Chondrocyte (in vitro differentiated cells): ENCODE measurements around the gene CTSF. TPM values are rescaled to one million over a fixed set of nuclear protein-coding genes. Genes with fewer than 3 reads are reported as not detected.
"Not testable (repeated sequence)": the region's sequence is repeated elsewhere in the genome, so short reads cannot be mapped to it uniquely, and the experiment has no call there.

Source experiments
- DNase-seq: peaks from one replicate; pipeline ENCODE4 v3.0.0; 2021; ENCODE audit warnings: mixed read lengths, low spot score
- H3K27ac Mint-ChIP-seq: one replicate; pipeline ENCODE4 v1.8.0; 2021; ENCODE audit warnings: mild to moderate bottlenecking, moderate library complexity, mixed read lengths; ENCODE audit not compliant: unreplicated experiment
- H3K27me3 Mint-ChIP-seq: 2 replicates; pipeline ENCODE4 v1.8.0; 2021; ENCODE audit warnings: low read depth, mixed read lengths
- H3K36me3 Mint-ChIP-seq: 2 replicates; pipeline ENCODE4 v1.8.0; 2021; ENCODE audit warnings: low read depth, mixed read lengths
- H3K4me1 Mint-ChIP-seq: 2 replicates; pipeline ENCODE4 v1.8.0; 2021; ENCODE audit warnings: low read depth, mild to moderate bottlenecking, mixed read lengths
- H3K4me3 Mint-ChIP-seq: one replicate; pipeline ENCODE4 v1.8.0; 2021; ENCODE audit warnings: mild to moderate bottlenecking, moderate library complexity, mixed read lengths; ENCODE audit not compliant: unreplicated experiment
- H3K9me3 Mint-ChIP-seq: 2 replicates; pipeline ENCODE4 v1.8.0; 2021; ENCODE audit warnings: low read depth, mixed read lengths
- CTCF ChIP-seq: fragments of 200-600 bp; sonication (generic); IDR thresholded peaks from 2 replicates; pipeline ENCODE4 v1.5.0; 2021; ENCODE audit warnings: antibody characterized with exemption, mild to moderate bottlenecking, moderate library complexity
- total RNA-seq: library from RNA; stranded (reverse); gene quantifications from 3 replicates; pipeline ENCODE4 v1.2.1, GENCODE V29; 2021

CTSF gene
- total RNA-seq, 1 donor from 2014 or later: not detected

DNA sequence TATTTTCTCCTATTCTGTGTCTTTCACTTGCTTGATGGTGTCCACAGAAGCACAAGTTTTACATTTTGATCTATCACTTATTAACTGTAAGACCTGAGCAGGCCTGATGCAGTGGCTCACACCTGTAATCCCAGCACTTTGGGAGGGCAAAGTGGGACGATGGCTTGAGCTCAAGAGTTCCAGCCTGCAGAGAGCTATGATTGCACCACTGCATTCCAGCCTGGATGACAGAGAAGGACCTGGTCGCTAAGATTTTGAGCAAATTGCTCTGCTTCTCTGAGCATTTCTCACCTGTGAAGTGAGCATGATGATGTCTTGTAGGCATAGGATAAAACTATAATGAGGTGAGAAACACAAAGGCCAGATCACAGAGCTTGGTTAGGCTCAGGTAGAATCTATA, 17.7 kb upstream of the CTSF start:
- Mint-ChIP-seq H3K36me3 (no peaks in the 10 kb centered on the region), H3K27ac (no peak overlapping the region), H3K9me3 (peaks cover 5% of the 10 kb centered on the region), H3K27me3 (no peaks in the 10 kb centered on the region), H3K4me3 (no peak overlapping the region), H3K4me1 (no peaks in the 10 kb centered on the region)
- no peak for DNase-seq
- no peak for TF ChIP-seq CTCF

DNA sequence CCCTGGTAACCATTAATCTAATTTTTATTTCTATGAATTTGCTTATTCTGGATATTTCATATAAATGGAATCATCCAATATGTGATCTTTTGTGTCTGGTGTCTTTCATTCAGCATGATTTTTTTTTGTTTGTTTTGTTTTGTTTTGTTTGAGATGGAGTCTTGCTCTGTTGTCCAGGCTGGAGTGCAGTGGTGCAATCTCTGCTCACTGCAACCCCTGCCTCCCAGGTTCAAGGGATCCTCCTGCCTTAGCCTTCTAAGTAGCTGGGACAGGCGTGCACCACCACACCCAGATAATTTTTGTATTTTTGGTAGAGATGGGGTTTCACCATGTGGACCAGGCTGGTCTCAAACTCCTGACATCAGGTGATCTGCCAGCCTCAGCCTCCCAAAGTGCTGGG, 17.0 kb upstream of the CTSF start:
- not testable (repeated sequence) for H3K36me3 Mint-ChIP-seq, H3K9me3 Mint-ChIP-seq, H3K27me3 Mint-ChIP-seq, H3K27ac Mint-ChIP-seq, DNase-seq, H3K4me1 Mint-ChIP-seq, H3K4me3 Mint-ChIP-seq

- not testable (repeated sequence) for DNase-seq, H3K27me3 Mint-ChIP-seq, H3K9me3 Mint-ChIP-seq, H3K4me1 Mint-ChIP-seq, H3K27ac Mint-ChIP-seq, H3K4me3 Mint-ChIP-seq, H3K36me3 Mint-ChIP-seq
Measured at GRCh38 chr11:66582565-66583147, 14.2 kb upstream of the CTSF start.

- no peaks in the 10 kb centered on the region for H3K36me3 Mint-ChIP-seq
- H3K27me3 Mint-ChIP-seq: peaks cover 1% of the 10 kb centered on the region
- no peak for DNase-seq
- H3K4me1 Mint-ChIP-seq: peaks cover 8% of the 10 kb centered on the region
- TF ChIP-seq CTCF: no peak
- no peak overlapping the region for H3K27ac Mint-ChIP-seq
- no peak overlapping the region for H3K4me3 Mint-ChIP-seq
- H3K9me3 Mint-ChIP-seq: peaks cover 5% of the 10 kb centered on the region
Measured at GRCh38 chr11:66581261-66581660, 12.9 kb upstream of the CTSF start.

DNA sequence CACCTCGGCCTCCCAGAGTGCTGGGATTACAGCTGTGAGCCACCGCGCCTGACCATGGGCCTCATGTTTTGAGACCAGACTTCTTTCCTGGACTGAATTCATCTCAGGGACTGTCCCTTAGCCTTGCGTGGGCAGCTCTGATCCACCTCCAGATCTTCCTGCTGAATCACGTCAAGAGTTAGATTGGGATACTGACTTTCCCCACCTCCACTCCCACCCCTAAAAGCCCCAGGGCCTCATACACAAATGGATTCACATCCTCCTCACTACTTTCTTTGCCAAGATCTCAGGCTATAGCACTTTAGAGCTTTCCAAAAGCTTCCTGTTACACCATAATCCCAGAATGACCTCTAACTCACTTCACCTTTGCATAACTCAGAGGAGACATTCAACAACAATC, 12.4 kb upstream of the CTSF start:
- Mint-ChIP-seq H3K4me3 (no peak overlapping the region), H3K9me3 (peaks cover 5% of the 10 kb centered on the region), H3K36me3 (no peaks in the 10 kb centered on the region), H3K4me1 (peaks cover 8% of the 10 kb centered on the region), H3K27ac (no peak overlapping the region), H3K27me3 (peaks cover 3% of the 10 kb centered on the region)
- no peak for DNase-seq
- no peak for TF ChIP-seq CTCF

DNA sequence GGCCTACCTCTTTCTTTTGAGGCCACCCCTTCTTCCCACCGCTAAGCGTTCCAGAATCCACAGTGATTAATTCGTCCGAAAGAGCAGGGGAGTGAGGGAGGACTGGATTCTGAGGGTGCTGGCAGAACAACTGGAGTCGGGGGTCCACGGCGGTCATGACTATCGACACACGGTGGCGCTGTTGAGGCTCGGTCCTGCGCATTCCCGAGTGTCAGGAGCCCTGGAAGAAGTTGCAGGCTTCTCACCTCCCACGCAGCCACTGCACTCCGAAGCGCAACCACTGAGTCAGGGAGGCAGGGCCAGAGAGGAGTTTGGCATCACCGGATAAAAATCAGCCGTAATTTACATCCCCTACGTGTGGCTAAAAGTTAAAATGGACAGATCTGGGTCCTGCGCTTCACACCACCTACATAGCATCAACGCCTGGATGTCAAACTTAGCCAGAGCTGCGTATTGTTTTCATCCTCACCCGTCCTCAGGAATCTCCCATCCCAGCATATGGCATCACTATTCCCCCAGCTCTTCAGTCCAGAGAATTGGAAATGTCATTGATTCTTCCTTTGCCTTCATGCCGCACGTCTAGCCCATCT, 10.7 kb upstream of the CTSF start:
- Mint-ChIP-seq H3K9me3 (peaks cover 5% of the 10 kb centered on the region), H3K36me3 (no peaks in the 10 kb centered on the region), H3K27ac (no peak overlapping the region), H3K4me1 (peaks cover 8% of the 10 kb centered on the region), H3K4me3 (no peak overlapping the region), H3K27me3 (peaks cover 15% of the 10 kb centered on the region)
- TF ChIP-seq CTCF: peak; percentile 91
- no peak for DNase-seq
